Measurements from ENCODE around the gene PRMT7. TPM values are rescaled to one million over a fixed set of nuclear protein-coding genes. Genes with fewer than 3 reads are reported as not detected.

PRMT7 gene
- total and polyA plus RNA-seq, 4 experiments from 2014 or later: 28.3 to 104 (median 64.5) TPM

DNA sequence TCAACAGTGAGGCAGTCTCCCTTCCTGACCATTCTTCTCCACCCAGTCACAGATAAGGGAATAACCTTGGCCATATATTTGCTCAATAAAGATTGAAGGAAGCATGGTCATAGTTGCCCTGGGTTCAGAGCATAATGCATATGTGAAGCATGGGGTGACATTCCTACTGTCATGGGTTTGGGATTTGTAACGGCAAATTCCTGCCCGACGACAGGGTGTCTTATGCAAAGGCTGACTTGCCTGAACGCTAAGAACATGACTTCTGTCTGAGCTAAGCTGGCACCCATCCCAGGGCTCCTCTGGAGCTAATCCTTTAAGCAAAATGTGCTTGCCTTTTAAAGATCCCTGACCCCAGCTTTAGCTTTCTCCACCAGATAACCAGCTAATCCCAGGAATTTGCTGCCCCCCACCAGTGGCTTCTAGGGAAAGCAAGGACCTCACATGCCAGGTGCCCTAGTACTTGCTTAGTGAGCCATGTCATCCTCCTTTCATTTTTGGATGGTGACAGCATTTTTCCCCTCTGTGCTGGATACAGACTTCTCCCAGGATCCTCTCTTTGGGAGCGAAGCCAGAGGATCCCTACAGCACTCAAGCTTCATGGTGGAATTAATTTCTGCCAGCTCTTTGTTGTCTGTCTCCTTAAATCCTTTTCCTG, 11.8 kb upstream of the PRMT7 start:
- intact Hi-C loops (cut with micrococcal nuclease): no loop called here
- peaks cover 86% of the 10 kb centered on the region for H3K36me3 ChIP-seq (ENCODE audit: insufficient read depth, low read length)
- DNase-seq: no peak
- H3K9me3 Mint-ChIP-seq: no peaks in the 10 kb centered on the region
- no peak overlapping the region for H3K4me3 ChIP-seq (ENCODE audit: low read length in 2 of 2)
- H3K9me3 ChIP-seq (ENCODE audit: control insufficient read depth in 1 of 2, low read length in 2 of 2): no peaks in the 10 kb centered on the region
- peaks cover 74 to 93% of the 10 kb centered on the region in 2 donors for H3K36me3 Mint-ChIP-seq
- H3K27me3 ChIP-seq (ENCODE audit: insufficient read depth, low read length): no peaks in the 10 kb centered on the region
- no peaks in the 10 kb centered on the region for H3K4me1 ChIP-seq (ENCODE audit: insufficient read depth, low read length)
- POLR2A ChIA-PET (ENCODE audit: partially characterized antibody): interaction anchor here (34.3 to 44.5 kb wide), 2 partner anchors 4 to 20 kb away, joined by 1508 read pairs; partner anchors contain the start of genes PRMT7, SLC7A6 and SLC7A6OS
- no peak overlapping the region for H3K27ac ChIP-seq (ENCODE audit: low read depth, low read length)
- H3K4me3 Mint-ChIP-seq: no peak overlapping the region
- H3K4me1 Mint-ChIP-seq: peaks cover 12 to 28% (median 18%) of the 10 kb centered on the region in 4 donors
- CTCF ChIA-PET (ENCODE audit: partially characterized antibody): interaction anchor here (1.2 to 29.4 kb wide), 4 partner anchors 12 to 30 kb away, joined by 3 to 680 read pairs (median 14); partner anchors contain the start of genes PRMT7, SLC7A6 and SLC7A6OS
- no peaks in the 10 kb centered on the region for H3K27me3 Mint-ChIP-seq
- H3K27ac Mint-ChIP-seq: peak overlapping the region in 5 of 7 donors; percentile 14 to 78 (median 29)

DNA sequence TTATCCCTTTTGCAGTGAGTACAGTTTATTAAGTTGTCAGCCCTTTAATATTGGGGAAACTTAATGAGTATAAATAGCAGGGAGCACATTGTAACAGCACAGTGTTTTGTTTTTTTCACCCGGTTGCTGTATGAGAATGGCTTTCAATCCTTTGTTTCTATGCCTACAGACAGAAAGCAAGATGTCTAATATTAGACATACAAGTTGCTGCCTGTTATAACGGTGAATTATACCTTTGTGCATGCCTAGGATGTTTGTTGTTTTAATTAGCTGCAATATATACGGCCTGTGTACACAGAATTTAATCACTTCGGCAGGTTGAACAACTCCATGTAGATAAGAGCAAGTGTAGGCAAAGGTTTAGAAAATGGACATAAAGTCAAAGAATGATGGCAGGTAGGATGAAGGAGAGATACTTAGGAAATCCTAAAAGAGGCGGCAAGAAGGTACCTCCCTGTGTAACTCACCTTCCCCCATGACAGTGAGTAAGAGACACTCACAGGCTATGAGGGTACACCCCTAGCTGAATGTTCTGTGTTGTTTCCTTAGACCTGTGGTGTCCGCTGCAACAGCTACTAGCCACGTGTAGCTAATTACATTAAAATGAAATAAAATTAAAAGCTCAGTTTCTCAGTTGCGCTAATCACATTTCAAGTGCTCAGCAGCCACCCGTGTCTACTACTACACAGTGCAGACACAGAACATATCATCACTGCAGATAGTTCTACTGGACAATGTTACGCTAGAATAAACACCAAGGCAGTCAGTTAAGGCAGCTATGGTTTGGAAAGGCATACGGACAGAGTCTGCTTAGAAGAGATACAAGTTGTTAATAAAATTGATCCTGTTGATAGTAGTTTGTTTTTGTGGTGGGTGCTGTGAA, 11.0 kb upstream of the PRMT7 start:
- CTCF ChIA-PET (ENCODE audit: partially characterized antibody): interaction anchor here (1.1 to 29.4 kb wide), 6 partner anchors 8 to 30 kb away, joined by 3 to 680 read pairs (median 7); partner anchors contain the start of genes PRMT7, SLC7A6 and SLC7A6OS

DNA sequence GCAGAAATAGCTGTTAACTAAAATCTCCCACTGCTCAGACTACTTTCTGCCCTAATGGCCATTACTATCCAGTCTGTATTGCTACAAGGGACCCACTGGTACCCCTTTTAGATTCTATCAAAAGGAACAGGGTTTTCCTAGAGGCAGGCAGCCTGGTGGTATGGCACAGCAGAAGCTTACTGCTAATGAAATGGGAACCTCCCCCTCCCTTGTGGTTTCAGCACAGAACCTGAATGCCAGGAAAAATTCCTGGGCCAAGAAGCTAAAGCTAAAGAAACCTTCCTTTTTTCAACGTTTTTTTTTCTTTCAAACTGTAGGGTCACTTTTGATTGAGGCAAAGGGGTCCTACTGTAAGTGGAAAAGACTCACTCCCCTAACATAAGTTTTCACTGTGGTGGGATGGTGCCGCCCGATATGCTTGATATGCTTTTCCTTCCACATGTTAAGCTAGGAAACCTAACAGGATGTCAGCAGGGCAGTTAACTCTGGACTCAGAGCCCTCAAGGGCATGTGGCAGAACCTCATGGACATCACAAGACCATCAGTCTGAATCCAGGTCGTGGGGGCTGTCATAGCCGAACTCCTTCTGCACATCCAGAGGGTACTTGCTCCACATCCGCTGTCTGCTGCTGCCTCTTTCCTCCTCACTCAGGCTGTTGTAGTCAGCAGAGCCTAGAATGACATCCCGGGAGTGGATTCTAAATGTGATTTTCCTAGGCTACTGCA, 9.9 kb upstream of the PRMT7 start:
- intact Hi-C loops (cut with micrococcal nuclease): no loop called here
- Mint-ChIP-seq H3K9me3 (no peaks in the 10 kb centered on the region), H3K4me3 (no peak overlapping the region), H3K36me3 (peaks cover 69 to 88% of the 10 kb centered on the region in 2 donors), H3K27ac (peak overlapping the region in 6 of 7 donors; percentile 35 to 62 (median 49)), H3K27me3 (no peaks in the 10 kb centered on the region), H3K4me1 (peaks cover 9 to 41% (median 16%) of the 10 kb centered on the region in 4 donors)
- H3K27me3 ChIP-seq (ENCODE audit: insufficient read depth, low read length): no peaks in the 10 kb centered on the region
- peaks cover 2% of the 10 kb centered on the region for H3K4me1 ChIP-seq (ENCODE audit: insufficient read depth, low read length)
- no peak overlapping the region for H3K27ac ChIP-seq (ENCODE audit: low read depth, low read length)
- no peak overlapping the region for H3K4me3 ChIP-seq (ENCODE audit: low read length in 2 of 2)
- H3K36me3 ChIP-seq (ENCODE audit: insufficient read depth, low read length): peaks cover 75% of the 10 kb centered on the region
- no peak for DNase-seq
- ChIA-PET CTCF (ENCODE audit: partially characterized antibody) (interaction anchor here (1.1 to 29.4 kb wide), 5 partner anchors 10 to 31 kb away, joined by 4 to 680 read pairs (median 10); partner anchors contain the start of genes PRMT7, SLC7A6 and SLC7A6OS), POLR2A (ENCODE audit: partially characterized antibody) (interaction anchor here (34.3 to 44.5 kb wide), 2 partner anchors 5 to 22 kb away, joined by 1508 read pairs; partner anchors contain the start of genes PRMT7, SLC7A6 and SLC7A6OS)
- no peaks in the 10 kb centered on the region for H3K9me3 ChIP-seq (ENCODE audit: control insufficient read depth in 1 of 2, low read length in 2 of 2)

More for the DNA sequence above, 11.0 kb upstream of the PRMT7 start:
- no peaks in the 10 kb centered on the region for H3K27me3 ChIP-seq (ENCODE audit: insufficient read depth, low read length)
- POLR2A ChIA-PET (ENCODE audit: partially characterized antibody): interaction anchor here (34.3 to 44.5 kb wide), 2 partner anchors 4 to 21 kb away, joined by 1508 read pairs; partner anchors contain the start of genes PRMT7, SLC7A6 and SLC7A6OS
- no peaks in the 10 kb centered on the region for H3K4me1 ChIP-seq (ENCODE audit: insufficient read depth, low read length)
- peaks cover 9 to 30% (median 14%) of the 10 kb centered on the region in 4 donors for H3K4me1 Mint-ChIP-seq
- H3K4me3 ChIP-seq (ENCODE audit: low read length in 2 of 2): no peak overlapping the region
- H3K9me3 ChIP-seq (ENCODE audit: control insufficient read depth in 1 of 2, low read length in 2 of 2): no peaks in the 10 kb centered on the region
- H3K27me3 Mint-ChIP-seq: no peaks in the 10 kb centered on the region
- no peak overlapping the region for H3K27ac ChIP-seq (ENCODE audit: low read depth, low read length)
- H3K9me3 Mint-ChIP-seq: no peaks in the 10 kb centered on the region
- peaks cover 78% of the 10 kb centered on the region for H3K36me3 ChIP-seq (ENCODE audit: insufficient read depth, low read length)
- intact Hi-C loops (cut with micrococcal nuclease): no loop called here
- no peak overlapping the region for H3K4me3 Mint-ChIP-seq
- DNase-seq: no peak
- H3K36me3 Mint-ChIP-seq: peaks cover 71 to 88% of the 10 kb centered on the region in 2 donors
- H3K27ac Mint-ChIP-seq: peak overlapping the region in 6 of 7 donors; percentile 35 to 85 (median 80)

DNA sequence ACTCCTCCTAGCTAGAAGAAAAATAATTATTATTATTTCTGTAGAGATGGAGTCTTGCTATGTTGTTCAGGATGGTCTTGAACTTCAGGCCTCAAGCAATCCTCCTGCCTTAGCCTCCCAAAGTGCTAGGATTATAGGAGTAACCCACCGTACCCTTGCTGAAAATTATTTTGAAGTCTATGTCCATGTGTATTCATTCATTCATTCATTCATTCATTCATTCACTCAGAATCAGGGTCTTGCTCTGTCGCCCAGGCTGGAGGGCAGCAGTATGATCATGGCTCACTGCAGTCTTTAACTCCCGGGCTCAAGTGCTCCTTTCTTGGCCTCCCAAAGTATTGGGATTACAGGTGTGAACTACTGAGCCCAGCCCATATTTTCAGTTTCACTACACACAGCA, 4.2 kb upstream of the PRMT7 start:
- Mint-ChIP-seq H3K9me3 (no peaks in the 10 kb centered on the region), H3K27me3 (no peaks in the 10 kb centered on the region), H3K27ac (peak overlapping the region in 3 of 7 donors; percentile 18 to 55 (median 41)), H3K4me1 (peaks cover 11 to 46% (median 37%) of the 10 kb centered on the region in 4 donors), H3K36me3 (peaks cover 33 to 62% of the 10 kb centered on the region in 2 donors), H3K4me3 (no peak overlapping the region)
- H3K4me3 ChIP-seq (ENCODE audit: low read length in 2 of 2): no peak overlapping the region
- no peak overlapping the region for H3K27ac ChIP-seq (ENCODE audit: low read depth, low read length)
- no peak for DNase-seq
- H3K36me3 ChIP-seq (ENCODE audit: insufficient read depth, low read length): peaks cover 34% of the 10 kb centered on the region
- POLR2A ChIA-PET (ENCODE audit: partially characterized antibody): interaction anchor here (34.3 kb wide), 1 partner anchor 27 kb away, joined by 1508 read pairs; the partner anchor contains the start of gene SLC7A6
- no peaks in the 10 kb centered on the region for H3K27me3 ChIP-seq (ENCODE audit: insufficient read depth, low read length)
- H3K9me3 ChIP-seq (ENCODE audit: control insufficient read depth in 1 of 2, low read length in 2 of 2): no peaks in the 10 kb centered on the region
- CTCF ChIA-PET (ENCODE audit: partially characterized antibody): interaction anchor here (1.0 to 29.4 kb wide), 2 partner anchors 37 to 43 kb away, joined by 3 to 680 read pairs; partner anchors contain the start of gene SLC7A6
- H3K4me1 ChIP-seq (ENCODE audit: insufficient read depth, low read length): peaks cover 38% of the 10 kb centered on the region
- intact Hi-C loops (cut with micrococcal nuclease): no loop called here

DNA sequence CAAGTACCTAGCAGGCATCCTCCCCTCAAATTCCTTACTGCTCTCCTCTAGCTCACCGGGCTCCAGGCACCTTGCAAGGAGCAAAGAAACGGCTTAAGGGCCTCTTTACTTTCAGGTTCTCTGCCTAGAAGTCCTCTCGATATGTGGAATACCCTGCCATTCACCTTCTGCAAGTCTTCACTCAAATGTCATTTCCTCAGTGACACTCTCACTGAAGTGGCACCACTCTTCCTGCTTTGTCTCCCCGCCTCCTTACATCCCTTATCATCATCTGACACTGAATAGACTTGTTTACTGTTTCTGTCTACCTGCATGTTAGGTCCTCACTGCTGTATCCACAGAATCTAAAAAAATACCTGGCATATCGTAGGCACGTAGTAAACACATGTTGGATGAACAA, 1.0 kb upstream of the PRMT7 start:
- peak overlapping the region; percentile 75 to 98 (median 96) for H3K27ac Mint-ChIP-seq
- POLR2A ChIA-PET (ENCODE audit: partially characterized antibody): interaction anchor here (2.0 to 34.3 kb wide), 2 partner anchors 31 to 225 kb away, joined by 9 to 1508 read pairs; partner anchors contain the start of genes NFATC3 and SLC7A6
- H3K4me1 Mint-ChIP-seq: peaks cover 23 to 67% (median 41%) of the 10 kb centered on the region in 4 donors
- H3K36me3 ChIP-seq (ENCODE audit: insufficient read depth, low read length): peaks cover 23% of the 10 kb centered on the region
- H3K4me3 ChIP-seq (ENCODE audit: low read length in 2 of 2): peak overlapping the region; percentile 91 to 95
- H3K9me3 ChIP-seq (ENCODE audit: control insufficient read depth in 1 of 2, low read length in 2 of 2): no peaks in the 10 kb centered on the region
- peaks cover 57% of the 10 kb centered on the region for H3K4me1 ChIP-seq (ENCODE audit: insufficient read depth, low read length)
- no peaks in the 10 kb centered on the region for H3K27me3 ChIP-seq (ENCODE audit: insufficient read depth, low read length)
- peak in 2 of 5 donors; percentile 18 to 22 for DNase-seq
- no peaks in the 10 kb centered on the region for H3K27me3 Mint-ChIP-seq
- intact Hi-C loops (cut with micrococcal nuclease): loop anchor here (1.0 kb wide), 3 partner anchors 25 to 64 kb away; partner anchors contain the start of genes PLA2G15 and SLC7A6
- peaks cover 23 to 47% of the 10 kb centered on the region in 2 donors for H3K36me3 Mint-ChIP-seq
- H3K27ac ChIP-seq (ENCODE audit: low read depth, low read length): peak overlapping the region; percentile 77
- CTCF ChIA-PET (ENCODE audit: partially characterized antibody): interaction anchor here (1.5 to 4.1 kb wide), 2 partner anchors 19 to 47 kb away, joined by 10 to 24 read pairs; partner anchors contain the start of gene SLC7A6
- H3K4me3 Mint-ChIP-seq: peak overlapping the region; percentile 96 to 99 (median 98)
- H3K9me3 Mint-ChIP-seq: no peaks in the 10 kb centered on the region

DNA sequence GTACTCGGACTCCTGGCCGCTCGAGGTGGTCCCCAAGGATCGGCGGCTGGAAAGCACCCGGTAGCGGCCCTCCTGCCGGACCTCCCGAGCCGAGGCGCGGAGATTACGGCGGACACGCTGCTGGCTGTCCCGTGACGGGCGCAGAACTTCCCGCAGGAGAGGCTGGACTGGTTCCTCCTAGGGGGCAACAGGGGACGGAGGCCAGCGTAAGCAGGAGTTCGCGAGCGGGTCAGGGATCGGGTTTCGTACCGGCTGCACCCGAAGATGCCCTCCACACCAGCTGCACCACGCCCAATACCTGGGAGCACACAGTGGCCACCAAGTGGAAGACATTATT, 414 bp upstream of the PRMT7 start:
- Histone ChIP-seq H3K4me3 (ENCODE audit: low read length in 2 of 2) (peak overlapping the region; percentile 91 to 95), H3K4me1 (ENCODE audit: insufficient read depth, low read length) (peaks cover 57% of the 10 kb centered on the region), H3K27ac (ENCODE audit: low read depth, low read length) (peak overlapping the region; percentile 77), H3K9me3 (ENCODE audit: control insufficient read depth in 1 of 2, low read length in 2 of 2) (no peaks in the 10 kb centered on the region), H3K27me3 (ENCODE audit: insufficient read depth, low read length) (no peaks in the 10 kb centered on the region), H3K36me3 (ENCODE audit: insufficient read depth, low read length) (peaks cover 22% of the 10 kb centered on the region)
- ChIA-PET CTCF (ENCODE audit: partially characterized antibody) (interaction anchor here (0.8 to 4.1 kb wide), 18 partner anchors 9 to 108 kb away, joined by 3 to 84 read pairs (median 7); partner anchors contain the start of gene SLC7A6), POLR2A (ENCODE audit: partially characterized antibody) (interaction anchor here (0.6 to 34.3 kb wide), 12 partner anchors 8 to 287 kb away, joined by 3 to 1508 read pairs (median 6); partner anchors contain the start of genes DDX28, DUS2, ESRP2 and NFATC3)
- Mint-ChIP-seq H3K36me3 (peaks cover 21 to 45% of the 10 kb centered on the region in 2 donors), H3K27me3 (no peaks in the 10 kb centered on the region), H3K27ac (peak overlapping the region; percentile 75 to 98 (median 96)), H3K9me3 (no peaks in the 10 kb centered on the region), H3K4me3 (peak overlapping the region; percentile 96 to 99 (median 98)), H3K4me1 (peaks cover 27 to 65% (median 43%) of the 10 kb centered on the region in 4 donors)
- no peak for DNase-seq
- intact Hi-C loops (cut with micrococcal nuclease): loop anchor here (1.0 kb wide), 3 partner anchors 26 to 65 kb away; partner anchors contain the start of genes PLA2G15 and SLC7A6

All from CD4-positive, alpha-beta memory T cell (primary cell).